Measurements from ENCODE around the gene B3GNT2.

Gene B3GNT2

DNA sequence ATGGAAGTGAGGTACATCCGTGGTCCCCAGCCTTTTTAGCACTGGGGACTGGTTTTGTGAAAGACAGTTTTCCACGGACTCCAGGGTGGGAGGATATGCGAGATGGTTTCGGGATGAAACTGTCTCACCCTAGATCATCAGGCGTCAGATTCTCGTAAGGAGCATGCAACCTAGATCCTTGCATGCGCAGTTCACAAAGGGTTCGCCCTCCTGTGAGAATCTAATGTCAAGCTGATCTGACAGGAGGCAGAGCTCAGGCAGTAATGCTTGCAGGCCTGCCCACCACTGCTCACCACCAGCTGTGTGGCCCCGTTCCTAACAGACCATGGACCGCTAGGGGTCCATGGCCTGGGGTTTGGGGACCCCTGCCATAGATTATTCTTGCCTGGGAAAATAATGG is 11.6 kb downstream of the B3GNT2 start:
- no peak for DNase-seq

DNA sequence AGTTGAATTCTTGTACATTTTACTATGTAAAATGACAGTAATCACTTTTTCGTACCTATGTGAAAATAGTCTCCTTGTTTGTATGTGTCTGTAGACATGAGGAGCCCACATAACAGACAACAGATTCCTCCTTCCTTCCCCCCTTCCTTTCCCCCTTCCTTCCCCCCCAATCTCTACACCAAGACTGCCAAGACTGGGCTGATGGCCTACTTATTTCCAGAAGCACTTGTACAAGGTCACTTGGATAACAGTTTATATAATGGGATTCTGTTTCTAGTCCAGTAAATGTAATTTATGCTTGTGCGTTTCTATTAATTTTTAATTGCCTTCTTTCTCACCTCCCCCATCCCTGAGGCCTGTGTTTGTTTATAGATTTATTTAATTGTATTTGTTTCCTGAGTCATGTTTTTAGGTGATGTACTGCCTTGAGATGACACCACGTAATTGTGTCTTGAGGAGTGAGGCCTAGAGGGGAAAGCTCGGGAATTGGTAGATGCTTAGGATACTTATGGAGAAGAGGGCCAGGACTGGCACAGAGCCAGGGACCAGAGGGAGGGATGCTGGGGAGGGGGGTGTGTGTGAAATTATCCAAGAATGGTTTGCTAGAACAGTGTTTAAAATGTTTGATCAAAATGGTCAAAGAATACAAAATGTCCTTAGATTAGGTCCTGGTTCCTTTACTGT is 12.3 kb downstream of the B3GNT2 start:
- no peak for DNase-seq

DNA sequence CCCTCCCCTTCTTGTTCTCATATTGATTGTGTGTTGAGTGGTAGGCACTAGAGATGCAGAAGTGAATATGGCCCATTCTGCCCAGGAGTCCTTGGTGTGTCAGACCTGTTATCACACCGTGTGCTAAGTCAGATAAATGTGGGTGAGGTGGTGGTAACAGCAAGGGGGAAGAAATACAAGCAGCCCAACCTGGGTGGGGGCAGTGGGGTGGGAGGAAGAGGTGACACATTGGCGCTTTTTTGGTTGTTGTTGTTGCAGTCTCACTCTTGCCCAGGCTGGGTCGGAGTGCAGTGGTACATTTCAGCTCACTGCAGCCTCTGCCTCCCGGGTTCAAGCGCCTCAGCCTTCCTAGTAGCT is 12.8 kb downstream of the B3GNT2 start:
- no peak for DNase-seq

DNA sequence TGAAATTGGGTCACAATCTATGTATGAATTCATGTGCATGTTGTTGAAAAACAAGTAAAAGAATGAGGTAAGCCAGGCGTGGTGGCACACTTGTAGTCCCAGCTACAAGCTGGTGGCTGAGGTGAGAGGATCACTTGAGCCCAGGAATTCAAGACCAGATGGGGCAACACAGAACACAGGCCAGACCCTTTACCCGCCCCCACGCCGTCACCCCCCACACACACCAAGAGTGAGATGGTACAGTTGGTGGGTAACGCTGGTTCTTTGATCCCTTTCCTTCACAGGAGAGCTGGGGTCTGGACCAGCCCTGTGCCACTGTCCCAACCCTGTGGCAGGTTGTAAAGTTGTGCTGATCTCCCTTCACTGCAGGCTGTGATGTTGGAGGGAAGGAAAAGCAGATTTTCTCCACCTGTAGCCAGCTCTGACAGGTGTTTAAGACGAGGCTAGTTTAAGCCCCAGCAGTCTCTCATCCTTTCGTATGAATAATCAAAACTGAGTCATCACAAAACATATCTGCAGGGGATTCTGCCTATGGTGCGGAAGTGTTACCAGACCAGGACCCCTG is 13.6 kb downstream of the B3GNT2 start:
- DNase-seq: no peak

DNA sequence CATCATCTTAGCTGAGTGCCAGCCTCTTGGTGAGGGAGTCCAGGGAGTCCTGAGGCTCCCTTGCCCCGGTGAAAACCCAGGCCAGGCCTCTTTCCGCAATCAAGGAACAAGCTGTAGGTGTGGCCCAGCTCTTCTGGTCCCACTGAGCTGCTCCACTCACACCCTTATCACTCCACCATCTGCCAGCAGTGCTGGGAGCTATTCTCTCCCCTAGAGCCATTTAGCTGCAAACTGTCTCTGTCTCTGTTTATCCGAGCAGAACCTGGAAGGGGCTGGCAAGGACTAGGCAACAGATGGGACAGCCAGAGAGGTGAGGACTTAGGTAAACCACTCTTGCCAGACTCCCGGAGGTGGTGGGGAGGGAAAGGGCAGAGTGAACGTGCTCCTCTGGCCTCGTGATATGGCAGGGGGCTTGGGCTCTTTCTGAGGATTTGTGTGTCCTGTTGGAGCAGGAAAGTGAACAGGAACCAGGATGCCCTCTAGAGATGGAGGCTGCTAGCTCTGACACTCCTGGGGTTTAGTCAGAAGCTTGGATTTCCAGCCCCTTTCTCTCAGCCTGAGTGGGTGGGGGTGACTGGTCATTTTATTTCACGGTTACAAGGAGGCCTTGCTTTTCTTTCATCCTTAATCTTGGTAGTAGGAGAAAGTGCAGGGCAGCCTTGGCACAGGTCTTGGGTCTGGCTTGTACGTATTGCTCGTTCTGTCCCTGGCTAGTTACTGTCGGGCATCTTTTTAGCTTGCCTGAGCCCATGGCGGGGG is 19.6 kb downstream of the B3GNT2 start:
- DNase-seq: no peak

DNA sequence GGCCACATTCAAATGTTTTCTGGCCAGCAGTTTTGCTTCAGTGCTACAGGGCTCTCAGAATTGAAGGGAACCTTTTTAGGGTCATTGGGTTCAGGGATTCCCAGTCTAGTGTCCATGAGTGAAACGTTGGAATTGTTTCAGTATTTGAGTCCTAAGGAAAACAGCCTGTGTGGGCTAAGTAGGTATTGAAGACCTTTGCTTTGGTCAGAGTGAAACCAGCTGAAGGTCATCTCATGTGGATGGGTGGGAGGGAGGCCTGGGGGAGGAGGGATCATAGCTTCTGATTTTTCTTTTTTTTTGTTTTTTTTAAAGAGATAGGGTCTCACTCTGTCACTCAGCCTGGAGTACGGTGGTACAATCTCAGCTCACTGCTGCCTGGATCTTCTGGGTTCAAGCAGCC is 20.2 kb downstream of the B3GNT2 start:
- DNase-seq: no peak

DNA sequence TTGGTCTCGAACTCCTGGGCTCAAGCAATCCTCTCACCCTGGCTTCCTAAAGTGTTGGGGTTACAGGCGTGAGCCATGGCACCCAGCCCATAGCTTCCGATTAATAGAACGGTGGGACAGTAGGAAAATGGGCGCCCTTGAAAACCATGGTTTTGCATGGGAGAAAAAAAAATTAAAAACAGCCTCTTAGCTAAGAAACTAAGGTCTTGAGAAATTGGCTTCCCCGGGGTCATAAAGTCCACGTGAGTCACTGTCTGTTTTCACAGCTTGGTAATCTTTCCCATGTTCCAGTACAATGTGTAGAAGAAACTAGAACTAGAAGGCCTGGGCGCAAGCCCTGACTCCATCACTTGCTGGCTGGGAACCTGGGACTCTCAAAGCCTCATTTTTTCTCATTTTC is 20.7 kb downstream of the B3GNT2 start:
- DNase-seq: no peak

DNA sequence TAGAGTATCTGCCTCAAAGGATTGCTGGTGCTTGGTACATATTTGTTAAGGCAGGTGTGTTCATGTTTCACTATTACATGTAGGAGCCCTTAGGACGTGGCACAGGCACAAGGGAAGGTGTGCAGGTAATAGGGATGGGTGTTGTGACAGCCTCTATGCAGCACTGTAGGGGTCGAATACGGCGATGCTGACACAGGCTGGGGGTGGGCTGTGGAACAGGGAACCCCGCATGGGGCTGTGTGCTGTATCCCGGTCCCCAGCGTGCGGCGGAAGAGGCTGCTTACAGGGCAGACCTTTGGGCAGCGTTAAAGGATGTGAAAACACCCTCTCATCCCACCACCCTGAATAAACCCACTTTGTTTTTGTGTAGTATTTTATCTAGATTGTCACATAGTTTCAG is 21.5 kb downstream of the B3GNT2 start:
- DNase-seq: no peak

DNA sequence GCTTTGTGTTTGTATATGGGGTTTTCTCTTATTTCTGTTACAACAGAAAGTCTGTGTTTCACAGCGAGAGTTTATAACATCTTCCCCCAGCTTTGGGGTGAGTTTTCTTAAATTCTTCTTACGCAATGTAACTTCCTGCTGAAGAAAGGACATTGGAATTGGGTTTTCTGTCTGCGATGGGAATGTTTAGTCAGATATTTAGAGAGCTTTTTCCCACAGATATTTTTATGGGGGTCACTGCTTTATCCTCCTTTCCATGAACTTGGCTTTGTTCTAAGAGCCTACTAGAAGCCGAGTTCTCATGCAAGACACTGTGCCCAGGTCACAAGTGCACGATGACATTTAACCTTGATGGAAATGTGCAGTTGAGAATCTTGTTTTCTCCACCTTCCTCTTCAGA is 22.1 kb downstream of the B3GNT2 start:
- DNase-seq: no peak

DNA sequence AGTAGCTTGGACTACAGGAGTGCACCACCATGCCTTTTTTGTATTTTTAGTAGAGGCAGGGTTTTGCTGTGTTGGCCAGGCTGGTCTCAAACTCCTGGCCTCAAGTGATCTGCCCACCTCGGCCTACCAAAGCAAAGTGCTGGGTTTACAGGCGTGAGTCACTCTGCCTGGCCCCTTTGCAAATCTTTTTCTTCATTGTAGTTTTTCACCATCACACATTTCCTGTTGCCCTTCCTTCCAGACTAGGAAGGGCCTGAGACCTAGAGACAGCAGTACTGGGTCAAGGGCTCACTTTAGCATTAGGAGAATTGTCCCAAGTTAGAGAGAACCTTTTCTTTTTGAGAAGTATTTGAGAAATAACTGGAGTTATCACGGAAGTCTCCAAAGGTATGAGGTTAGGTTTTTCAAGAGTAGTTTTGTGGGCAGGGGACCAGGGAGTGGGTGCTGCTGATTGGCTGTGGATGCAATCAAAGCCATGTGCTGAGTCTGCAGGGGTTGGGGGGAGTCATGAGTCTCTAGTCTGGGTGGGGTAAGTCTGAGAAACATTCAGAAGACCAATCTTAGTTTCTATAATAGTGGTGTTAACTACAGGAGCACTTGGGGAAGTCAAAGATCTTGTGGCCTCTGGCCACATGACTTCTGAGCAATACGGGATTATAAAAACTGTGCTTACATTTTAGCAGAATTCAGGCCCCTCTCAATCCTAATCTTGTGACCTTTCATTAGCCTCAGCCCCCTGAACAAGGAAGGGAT is 23.7 kb downstream of the B3GNT2 start:
- DNase-seq: no peak

DNA sequence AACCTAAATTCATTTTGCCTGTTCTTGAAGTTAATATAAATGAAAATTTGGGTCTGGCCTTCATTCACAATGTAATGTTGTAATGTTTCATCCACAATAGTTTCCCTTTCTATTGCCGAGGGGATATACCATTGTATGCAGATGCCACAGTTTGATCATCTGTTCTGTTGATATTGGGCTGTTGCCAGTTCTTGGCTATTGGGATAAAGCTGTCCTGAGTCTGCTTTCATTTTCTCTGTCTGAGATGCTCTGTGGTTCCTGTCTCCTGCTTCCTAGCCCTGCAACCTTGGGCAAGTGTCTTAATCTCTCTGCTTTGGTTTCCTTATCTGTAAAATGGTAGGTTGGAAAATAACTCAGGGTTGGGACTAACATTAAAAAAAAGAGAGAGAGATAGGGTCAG is 25.2 kb downstream of the B3GNT2 start:
- DNase-seq: no peak

DNA sequence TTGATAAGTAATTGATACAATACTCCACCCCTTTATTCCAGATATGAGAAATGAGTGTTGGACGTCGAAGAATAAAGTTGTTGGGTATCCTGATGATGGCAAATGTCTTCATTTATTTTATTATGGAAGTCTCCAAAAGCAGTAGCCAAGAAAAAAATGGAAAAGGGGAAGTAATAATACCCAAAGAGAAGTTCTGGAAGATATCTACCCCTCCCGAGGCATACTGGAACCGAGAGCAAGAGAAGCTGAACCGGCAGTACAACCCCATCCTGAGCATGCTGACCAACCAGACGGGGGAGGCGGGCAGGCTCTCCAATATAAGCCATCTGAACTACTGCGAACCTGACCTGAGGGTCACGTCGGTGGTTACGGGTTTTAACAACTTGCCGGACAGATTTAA is 26.3 kb downstream of the B3GNT2 start:
- DNase-seq: no peak

DNA sequence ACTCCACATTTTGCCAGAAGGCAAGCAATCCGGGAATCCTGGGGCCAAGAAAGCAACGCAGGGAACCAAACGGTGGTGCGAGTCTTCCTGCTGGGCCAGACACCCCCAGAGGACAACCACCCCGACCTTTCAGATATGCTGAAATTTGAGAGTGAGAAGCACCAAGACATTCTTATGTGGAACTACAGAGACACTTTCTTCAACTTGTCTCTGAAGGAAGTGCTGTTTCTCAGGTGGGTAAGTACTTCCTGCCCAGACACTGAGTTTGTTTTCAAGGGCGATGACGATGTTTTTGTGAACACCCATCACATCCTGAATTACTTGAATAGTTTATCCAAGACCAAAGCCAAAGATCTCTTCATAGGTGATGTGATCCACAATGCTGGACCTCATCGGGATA is 26.8 kb downstream of the B3GNT2 start:
- no peak for DNase-seq

DNA sequence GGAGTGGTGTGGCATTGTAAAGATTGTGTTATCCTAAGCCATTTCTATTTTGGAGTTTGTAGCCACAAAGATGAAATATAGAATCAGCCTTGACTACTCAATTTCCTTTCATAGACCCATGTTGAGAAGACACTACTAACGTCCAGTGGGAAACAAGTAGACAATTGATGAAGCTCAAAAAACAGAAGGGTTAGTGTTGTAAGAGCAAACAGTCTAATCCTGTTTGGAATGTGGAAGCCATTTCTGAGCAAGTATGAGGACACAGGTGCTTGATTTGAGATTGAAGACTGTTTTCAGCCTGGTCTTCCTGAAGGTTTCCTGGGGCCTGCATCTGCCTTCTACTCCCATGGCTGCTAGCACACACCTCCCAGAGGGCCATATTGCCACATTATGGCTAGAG is 29.1 kb downstream of the B3GNT2 start:
- DNase-seq: no peak

DNA sequence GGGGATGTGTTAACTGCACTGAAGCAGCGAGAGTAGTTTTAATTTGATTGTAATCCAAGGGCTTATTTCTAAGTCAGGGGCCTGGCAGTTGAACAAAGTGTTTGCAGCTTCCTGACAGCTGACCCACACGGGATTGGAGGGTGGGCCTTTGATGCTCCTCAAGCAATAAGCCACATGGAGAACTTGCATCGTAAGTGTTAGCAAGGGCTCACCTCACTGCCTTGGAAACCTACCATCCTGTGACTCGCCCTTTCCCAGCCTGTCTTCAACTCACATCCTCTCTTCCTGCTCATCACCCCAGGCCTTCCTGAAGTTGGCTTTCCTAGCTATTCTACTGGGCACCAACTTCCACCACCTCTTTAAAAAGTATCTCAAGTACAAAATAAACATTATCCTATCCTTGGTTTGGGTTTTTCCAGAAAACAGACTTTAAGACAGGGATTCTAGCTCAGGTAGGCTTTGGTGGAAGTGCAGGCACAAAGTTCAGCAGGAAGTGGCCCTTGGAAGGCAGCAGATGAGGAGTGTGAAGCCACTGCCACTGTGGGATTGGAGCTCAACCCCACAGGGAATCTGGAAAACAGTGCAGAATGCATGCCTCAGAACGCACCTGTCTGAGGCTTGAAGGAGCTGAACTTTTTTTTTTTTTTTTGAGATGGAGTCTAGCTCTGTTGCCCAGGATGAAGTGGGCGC is 31.6 kb downstream of the B3GNT2 start:
- no peak for DNase-seq

DNA sequence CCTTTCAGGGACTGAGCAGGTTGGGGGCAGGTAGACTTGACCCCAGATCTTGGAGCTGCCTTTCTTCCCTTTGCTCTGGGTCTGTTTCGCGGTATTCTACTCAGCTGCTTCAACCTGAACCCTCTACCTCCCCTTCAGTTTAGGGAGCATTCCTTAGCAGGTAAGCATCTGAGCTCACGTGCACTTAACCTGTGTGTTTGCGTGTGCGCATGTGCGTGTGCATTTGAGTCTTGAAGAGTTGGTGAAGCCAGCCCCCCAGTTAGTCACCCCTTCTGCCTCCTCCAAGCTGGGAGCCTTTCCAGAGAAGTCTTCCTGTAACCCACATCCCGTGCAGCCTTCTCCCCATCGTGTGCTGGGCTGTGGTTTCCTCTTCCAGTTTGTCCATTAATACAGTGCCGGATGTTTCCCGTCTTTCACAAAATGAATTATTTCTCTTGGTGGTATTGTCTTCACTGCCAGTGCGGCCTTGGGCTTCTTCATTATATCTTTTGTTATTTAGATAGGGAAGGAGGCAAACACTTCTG is 33.2 kb downstream of the B3GNT2 start:
- no peak for DNase-seq

DNA sequence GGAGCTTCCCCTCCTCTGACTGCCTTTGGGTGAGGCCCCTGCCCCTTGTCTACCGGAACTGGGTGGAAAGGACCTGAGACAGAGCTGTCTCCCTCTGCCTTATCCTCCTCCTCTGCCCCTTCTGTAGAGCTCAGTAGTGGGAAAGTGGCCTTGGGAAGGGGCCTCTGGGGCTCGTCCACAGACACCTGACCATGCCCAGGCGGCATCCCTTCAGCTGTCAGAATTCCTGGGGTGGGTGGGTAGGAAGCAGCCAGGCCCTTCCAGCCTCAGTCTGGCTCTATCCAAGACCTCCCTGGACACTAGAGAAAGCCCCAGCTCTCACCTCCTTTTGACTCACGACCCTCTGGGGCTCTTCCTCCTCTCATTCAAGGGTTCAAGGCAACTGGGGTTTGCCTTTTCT is 35.6 kb downstream of the B3GNT2 start:
- no peak for DNase-seq

DNA sequence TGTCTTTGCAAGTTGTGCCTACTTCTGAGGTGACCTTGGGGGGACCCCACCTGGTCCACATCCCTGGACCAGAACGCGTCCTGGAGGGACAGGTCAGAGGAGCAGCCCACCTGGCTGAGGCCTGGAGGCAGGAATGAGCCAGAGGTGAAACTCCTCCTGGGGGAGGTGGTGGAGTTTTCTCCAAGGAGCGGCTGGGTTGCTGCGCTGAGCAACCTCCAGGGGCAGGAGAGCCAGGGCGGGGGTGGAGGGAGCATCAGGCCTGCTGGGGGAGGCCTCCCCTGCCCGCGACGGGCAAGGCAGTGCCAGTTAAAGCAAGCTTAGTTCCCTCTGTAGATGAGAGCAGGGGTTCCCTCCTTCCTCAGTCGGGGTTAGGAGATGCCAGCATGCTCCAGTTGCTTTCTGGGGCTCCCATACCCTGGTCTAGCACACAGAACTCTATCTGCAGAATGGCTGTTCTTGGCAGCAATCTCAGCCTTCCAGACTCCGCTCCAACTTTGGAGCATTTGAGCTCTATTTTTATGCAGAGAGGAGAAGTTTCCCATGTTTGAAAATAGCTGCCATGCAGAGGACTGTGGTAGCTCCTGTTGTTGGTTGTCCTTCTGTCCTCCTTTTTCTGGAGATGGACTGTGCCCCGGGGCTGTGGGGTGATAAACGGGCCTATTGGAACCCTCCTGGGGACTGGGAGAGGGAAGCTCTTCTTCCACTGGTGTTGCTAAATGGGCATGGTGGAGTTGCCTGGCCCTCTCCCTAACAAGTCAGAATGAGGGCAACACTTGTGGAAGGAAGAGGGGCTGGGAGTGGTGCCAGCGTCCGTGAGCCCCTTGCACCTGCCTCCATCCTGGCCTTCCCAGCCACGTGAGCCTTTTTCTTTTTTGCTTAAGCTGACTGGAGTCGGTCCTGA is 39.1 kb downstream of the B3GNT2 start:
- no peak for DNase-seq

DNA sequence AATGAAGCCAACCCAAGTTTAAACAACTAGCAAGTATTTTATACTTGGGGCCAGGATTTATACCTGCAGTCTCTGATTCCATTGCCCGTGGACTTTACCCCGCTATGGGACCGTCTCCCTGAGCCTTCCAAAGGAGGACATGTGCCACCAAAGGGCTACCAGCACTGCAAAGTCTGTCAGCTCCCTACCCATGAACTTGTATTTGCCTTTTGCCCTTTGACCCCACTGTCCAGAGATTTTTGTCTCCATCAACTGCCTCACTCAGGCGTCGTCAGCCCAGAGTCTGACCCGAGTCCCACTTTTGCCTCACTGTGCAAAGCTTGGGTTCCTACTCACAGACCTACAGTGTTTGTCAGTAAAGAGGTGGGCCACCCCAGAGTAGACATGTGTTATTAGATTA is 40.6 kb downstream of the B3GNT2 start:
- no peak for DNase-seq

DNA sequence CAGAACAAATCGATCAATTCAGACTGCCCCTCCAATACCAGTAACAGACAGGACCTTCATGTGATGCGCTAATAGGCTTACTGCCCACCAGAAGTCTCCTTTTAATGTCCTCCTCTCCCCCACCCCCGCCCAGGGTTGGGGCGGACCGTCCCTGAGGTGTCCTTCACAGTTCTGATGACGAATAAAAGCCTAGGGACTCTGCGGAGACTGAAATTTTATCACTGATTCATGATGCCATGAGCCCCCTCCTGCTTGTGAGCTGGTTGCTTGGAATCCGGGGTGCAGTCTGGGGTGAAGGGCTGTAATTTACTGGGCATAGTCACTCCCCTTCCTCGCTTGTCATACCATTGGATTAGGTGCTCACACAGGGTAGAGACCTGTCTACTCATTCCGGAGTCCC is 42.3 kb downstream of the B3GNT2 start:
- no peak for DNase-seq

DNA sequence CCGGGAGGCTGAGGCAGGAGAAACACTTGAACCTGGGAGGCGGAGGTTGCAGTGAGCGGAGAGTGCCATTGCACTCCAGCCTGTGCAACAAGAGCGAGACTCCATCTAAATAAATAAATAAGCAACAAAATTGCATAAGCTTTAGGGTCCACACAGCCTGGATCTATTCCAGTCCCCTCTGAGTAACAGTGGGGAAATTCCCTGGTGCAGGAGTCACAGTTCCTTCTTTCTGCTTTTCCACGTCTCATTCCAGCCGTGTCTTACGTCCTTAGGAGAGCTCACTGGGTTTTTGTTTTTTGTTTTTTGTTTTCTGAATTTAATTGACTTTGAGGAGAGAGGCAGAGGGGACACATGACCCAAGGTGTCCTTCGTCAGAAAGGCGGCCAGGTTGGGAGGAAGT is 44.6 kb downstream of the B3GNT2 start:
- no peak for DNase-seq

DNA sequence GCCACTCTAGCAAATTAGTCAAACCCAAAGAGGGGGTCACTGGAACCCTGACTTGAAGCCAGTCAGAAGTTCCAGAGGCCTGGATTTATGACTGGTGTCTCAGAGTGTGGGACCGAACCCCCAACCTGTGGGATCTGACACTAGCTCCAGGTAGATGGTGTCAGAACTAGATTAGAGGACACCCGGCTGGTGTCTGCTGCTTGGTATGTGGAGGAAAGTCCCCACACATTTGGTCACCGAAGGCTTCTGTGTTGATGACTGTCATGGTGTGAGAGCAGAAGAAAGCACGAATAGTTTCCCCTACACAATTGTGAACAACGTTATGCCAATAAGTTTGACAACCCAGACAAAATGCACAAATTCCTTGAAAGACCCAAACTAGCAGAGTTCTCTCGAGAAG is 48.1 kb downstream of the B3GNT2 start:
- DNase-seq: no peak

Data from activated CD4-positive, CD25-positive, alpha-beta regulatory T cell treated with anti-CD3 and anti-CD28 coated beads, Interleukin-2, amount 50 U/mL, for 72 hours (primary cell).